GM12878 (cell line): ENCODE data around the gene DPH6. TPM values are rescaled to one million over a fixed set of nuclear protein-coding genes. Genes with fewer than 3 reads are reported as not detected.

Experiments
- ATAC-seq: fragments of 200-7000 bp; cut with Tn5 transposase; 3 replicates; pipeline ENCODE4 v1.9.1; 2020; ENCODE audit warnings: mild to moderate bottlenecking, moderate library complexity
- BruUV-seq: library from RNA; stranded (reverse); fragments of 400-500 nt; replicated peaks from 2 replicates; lab custom pipeline; 2021; lab: Mats Ljungman, UMichigan
- CTCF ChIA-PET: fragments of 300-600 bp; sonication (Branson Sonifier 250); formaldehyde crosslinking; extraction: SDS; loops from one replicate; lab custom pipeline; 2021; ENCODE audit warnings: inconsistent platforms; lab: Yijun Ruan, JAX
- POLR2A ChIA-PET: fragments of 350-600 bp; formaldehyde crosslinking; extraction: SDS; loops from one replicate; lab custom pipeline; 2021; ENCODE audit warnings: inconsistent platforms; lab: Charles Lee
- RAD21 ChIA-PET: fragments of 300-600 bp; sonication (Branson Sonifier 250); formaldehyde crosslinking; loops from one replicate; lab custom pipeline; 2023; ENCODE audit warnings: antibody characterized with exemption; ENCODE audit not compliant: unreplicated experiment; lab: Charles Lee
- SMC1A ChIA-PET: fragments of 300-600 bp; sonication (Branson Sonifier 250); formaldehyde crosslinking; loops from one replicate; lab custom pipeline; 2023; ENCODE audit not compliant: unreplicated experiment, uncharacterized antibody; lab: Charles Lee
- DNase-seq: peaks from one replicate; pipeline ENCODE4 v3.0.0-alpha.2; 2011; ENCODE audit warnings: low read depth, low spot score
- FAIRE-seq: peaks from 3 replicates; lab custom pipeline; 2011; peaks lifted over from hg19 to GRCh38; lab: Jason Lieb, UNC
- H2AFZ ChIP-seq: 2 replicates; pipeline ENCODE4 v1.6.0; 2011; ENCODE audit warnings: low read depth, low read length, control low read depth; ENCODE audit not compliant: control insufficient read depth
- H3K27ac ChIP-seq: 2 replicates; pipeline ENCODE4 v1.5.1; 2011; ENCODE audit warnings: control low read depth; ENCODE audit not compliant: control insufficient read depth, insufficient read depth
- H3K27me3 ChIP-seq, 2 experiments: replicated peaks in 1 of 2; 2 replicates each; pipeline versions ENCODE4 v1.6.0 to v1.6.1; 2011; ENCODE audit warnings: low read length in 1 of 2; ENCODE audit not compliant: control insufficient read depth in 2 of 2, insufficient read depth in 2 of 2
- H3K36me3 ChIP-seq, 2 experiments: 2 replicates each; pipeline ENCODE4 v1.5.1; 2011; ENCODE audit warnings: low read length in 1 of 2; ENCODE audit not compliant: control insufficient read depth in 2 of 2, insufficient read depth in 2 of 2
- H3K4me1 ChIP-seq: 2 replicates; pipeline ENCODE4 v1.6.1; 2011; ENCODE audit warnings: mild to moderate bottlenecking, low read length, moderate library complexity, mixed read lengths; ENCODE audit not compliant: control insufficient read depth, insufficient read depth
- H3K4me2 ChIP-seq: 2 replicates; pipeline ENCODE4 v1.6.0; 2011; ENCODE audit warnings: control low read depth; ENCODE audit not compliant: control insufficient read depth, insufficient read depth
- H3K4me3 ChIP-seq: fragments of 200-600 bp; sonication (generic); 2 replicates; pipeline ENCODE4 v1.5.1; 2016
- H3K79me2 ChIP-seq: 2 replicates; pipeline ENCODE4 v1.6.0; 2011; ENCODE audit warnings: low read length; ENCODE audit not compliant: control insufficient read depth, insufficient read depth
- H3K9ac ChIP-seq: 2 replicates; pipeline ENCODE4 v1.8.0; 2011; ENCODE audit warnings: low read length, control low read depth, mixed read lengths; ENCODE audit not compliant: control insufficient read depth, insufficient read depth
- H3K9me3 ChIP-seq: replicated peaks from 3 replicates; pipeline ENCODE4 v1.5.1; 2011; ENCODE audit warnings: mild to moderate bottlenecking, low read length; ENCODE audit not compliant: control insufficient read depth, insufficient read depth
- H4K20me1 ChIP-seq: 2 replicates; pipeline ENCODE4 v1.6.0; 2011; ENCODE audit not compliant: control insufficient read depth, insufficient read depth
- CBFB ChIP-seq: IDR thresholded peaks from 2 replicates; pipeline ENCODE4 v1.6.1; 2016; ENCODE audit warnings: antibody characterized with exemption, low read depth
- CHD1 ChIP-seq: IDR thresholded peaks from 2 replicates; pipeline ENCODE4 v1.6.1; 2012; ENCODE audit warnings: low read depth, low read length, improper control_type of control experiment
- EED ChIP-seq: sonication (generic); IDR thresholded peaks from 2 replicates; pipeline ENCODE4 v1.6.1; 2016; ENCODE audit warnings: antibody characterized with exemption, low read depth
- HDAC2 ChIP-seq: fragments of 200-600 bp; sonication (generic); IDR thresholded peaks from 2 replicates; pipeline ENCODE4 v1.6.1; 2017
- NFIC ChIP-seq: IDR thresholded peaks from 2 replicates; pipeline ENCODE4 v1.6.1; 2012; ENCODE audit warnings: low read depth, mild to moderate bottlenecking, inconsistent platforms, low read length, moderate library complexity
- PML ChIP-seq: IDR thresholded peaks from 2 replicates; pipeline ENCODE4 v1.6.1; 2012; ENCODE audit warnings: low read length, inconsistent platforms
- SMC3 ChIP-seq: IDR thresholded peaks from 2 replicates; pipeline ENCODE4 v1.6.1; 2011; ENCODE audit warnings: low read length, improper control_type of control experiment, borderline replicate concordance
- ZBED1 ChIP-seq: IDR thresholded peaks from 2 replicates; pipeline ENCODE4 v1.6.1; 2016; ENCODE audit warnings: borderline replicate concordance
- ZNF24 ChIP-seq: fragments of 450-650 bp; IDR thresholded peaks from 2 replicates; pipeline ENCODE4 v1.6.1; 2017; ENCODE audit warnings: antibody characterized with exemption, mild to moderate bottlenecking
- ZZZ3 ChIP-seq: IDR thresholded peaks from 2 replicates; pipeline ENCODE4 v1.6.1; 2011; ENCODE audit warnings: low read depth; ENCODE audit not compliant: control insufficient read depth, insufficient read length
- in situ Hi-C: fragments of 300-500 bp; cut with MboI; formaldehyde crosslinking; loops from 9 replicates; pipeline ENCODE4 v1.14.3; 2018; ENCODE audit warnings: mixed read lengths
- intact Hi-C: fragments of 100-400 bp; cut with micrococcal nuclease; formaldehyde crosslinking; loops from one replicate; pipeline ENCODE4 v1.14.2; 2022; ENCODE audit not compliant: unreplicated experiment
- polyA plus RNA-seq, 11 experiments: library from polyadenylated mRNA; depleted of rRNA in 4 of 11; unstranded in 6 of 11; stranded (reverse) in 5 of 11; fragments of >200 nt; fragmentation: Nextera tagmentation in 4 of 11; fragmentation: Illumina TruSeq in 1 of 11; extraction: Ambion mirVana in 4 of 11; extraction: Trizol in 1 of 11; gene quantifications; 1 replicate in 1 of 11; 2 replicates in 10 of 11; pipeline versions ENCODE4 v1.2.1 to v1.2.3, GENCODE V29; 2011 to 2016; ENCODE audit warnings: inconsistent platforms in 2 of 11, missing spikeins in 2 of 11, low read depth in 1 of 11
- total RNA-seq, 4 experiments: library from RNA; depleted of rRNA in 3 of 4; stranded (reverse); fragments of >200 nt in 3 of 4; fragmentation: Illumina TruSeq in 1 of 4; extraction: Trizol in 1 of 4; gene quantifications; 2 replicates each; pipeline versions ENCODE4 v1.2.1 to v1.2.3, GENCODE V29; 2013 to 2021
- TF ChIP-seq, protein P1 (sequence below): IDR thresholded peaks from 2 replicates; pipeline ENCODE4 v1.6.1; 2012; ENCODE audit warnings: mild to moderate bottlenecking, low read depth, low read length
- TF ChIP-seq, protein P2 (sequence below): fragments of 450-650 bp; IDR thresholded peaks from 2 replicates; pipeline ENCODE4 v1.6.1; 2014; ENCODE audit warnings: mild to moderate bottlenecking

The DPH6 gene
- total and polyA plus RNA-seq, 10 of the 15 experiments (the other 5 are each of a cell fraction or from before 2014, with no cell fraction given): 9.0 to 68.5 (median 17.1) TPM

DNA sequence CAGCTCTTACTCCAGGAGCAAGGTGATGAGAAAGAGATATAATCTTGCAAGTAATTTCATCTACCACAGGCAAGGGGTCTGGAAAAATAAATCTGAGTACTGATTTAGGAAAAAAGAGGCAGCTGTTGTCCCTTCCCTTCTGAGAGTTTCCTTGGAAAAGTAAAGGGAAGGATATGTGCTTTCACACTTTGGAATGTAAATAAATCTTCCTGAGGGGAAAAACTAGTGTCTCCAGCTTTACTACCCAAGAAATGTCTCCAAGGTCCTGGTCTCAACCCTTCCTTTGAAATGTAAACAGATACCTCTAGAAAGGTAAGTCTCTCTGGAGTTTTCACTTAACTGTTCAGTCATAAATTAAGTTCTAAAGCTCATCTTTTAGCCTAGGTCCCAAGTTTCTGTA lies 102.6 kb downstream of the DPH6 start:
- intact Hi-C loops: no loop called here
- no peak for ATAC-seq

More for the DNA sequence above, 102.6 kb downstream of the DPH6 start:
- DNase-seq (no peak), FAIRE-seq (no peak)
- H3K4me1 ChIP-seq: no peaks in the 10 kb centered on the region
- no peak overlapping the region for H3K4me3 ChIP-seq
- no TSS peak for BruUV-seq
- no peak overlapping the region for H3K9ac ChIP-seq
- H4K20me1 ChIP-seq: no peaks in the 10 kb centered on the region
- POLR2A ChIA-PET: no interaction called here
- CTCF ChIA-PET: interaction anchor here (0.7 to 7.1 kb wide), 27 partner anchors 8 to 1023 kb away, joined by 3 to 199 read pairs (median 9); partner anchors contain the start of gene AQR
- H3K9me3 ChIP-seq: no peaks in the 10 kb centered on the region; the same call in 2 of the 3 replicates
- no peaks in the 10 kb centered on the region for H3K79me2 ChIP-seq
- TF ChIP-seq PML (no peak), CHD1 (no peak), NFIC (no peak), HDAC2 (no peak), EED (no peak), ZZZ3 (no peak), CBFB (no peak), ZNF24 (no peak), ZBED1 (no peak), SMC3 (no peak)
- TF ChIP-seq, protein P1, sequence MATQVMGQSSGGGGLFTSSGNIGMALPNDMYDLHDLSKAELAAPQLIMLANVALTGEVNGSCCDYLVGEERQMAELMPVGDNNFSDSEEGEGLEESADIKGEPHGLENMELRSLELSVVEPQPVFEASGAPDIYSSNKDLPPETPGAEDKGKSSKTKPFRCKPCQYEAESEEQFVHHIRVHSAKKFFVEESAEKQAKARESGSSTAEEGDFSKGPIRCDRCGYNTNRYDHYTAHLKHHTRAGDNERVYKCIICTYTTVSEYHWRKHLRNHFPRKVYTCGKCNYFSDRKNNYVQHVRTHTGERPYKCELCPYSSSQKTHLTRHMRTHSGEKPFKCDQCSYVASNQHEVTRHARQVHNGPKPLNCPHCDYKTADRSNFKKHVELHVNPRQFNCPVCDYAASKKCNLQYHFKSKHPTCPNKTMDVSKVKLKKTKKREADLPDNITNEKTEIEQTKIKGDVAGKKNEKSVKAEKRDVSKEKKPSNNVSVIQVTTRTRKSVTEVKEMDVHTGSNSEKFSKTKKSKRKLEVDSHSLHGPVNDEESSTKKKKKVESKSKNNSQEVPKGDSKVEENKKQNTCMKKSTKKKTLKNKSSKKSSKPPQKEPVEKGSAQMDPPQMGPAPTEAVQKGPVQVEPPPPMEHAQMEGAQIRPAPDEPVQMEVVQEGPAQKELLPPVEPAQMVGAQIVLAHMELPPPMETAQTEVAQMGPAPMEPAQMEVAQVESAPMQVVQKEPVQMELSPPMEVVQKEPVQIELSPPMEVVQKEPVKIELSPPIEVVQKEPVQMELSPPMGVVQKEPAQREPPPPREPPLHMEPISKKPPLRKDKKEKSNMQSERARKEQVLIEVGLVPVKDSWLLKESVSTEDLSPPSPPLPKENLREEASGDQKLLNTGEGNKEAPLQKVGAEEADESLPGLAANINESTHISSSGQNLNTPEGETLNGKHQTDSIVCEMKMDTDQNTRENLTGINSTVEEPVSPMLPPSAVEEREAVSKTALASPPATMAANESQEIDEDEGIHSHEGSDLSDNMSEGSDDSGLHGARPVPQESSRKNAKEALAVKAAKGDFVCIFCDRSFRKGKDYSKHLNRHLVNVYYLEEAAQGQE: no peak
- TF ChIP-seq, protein P2, sequence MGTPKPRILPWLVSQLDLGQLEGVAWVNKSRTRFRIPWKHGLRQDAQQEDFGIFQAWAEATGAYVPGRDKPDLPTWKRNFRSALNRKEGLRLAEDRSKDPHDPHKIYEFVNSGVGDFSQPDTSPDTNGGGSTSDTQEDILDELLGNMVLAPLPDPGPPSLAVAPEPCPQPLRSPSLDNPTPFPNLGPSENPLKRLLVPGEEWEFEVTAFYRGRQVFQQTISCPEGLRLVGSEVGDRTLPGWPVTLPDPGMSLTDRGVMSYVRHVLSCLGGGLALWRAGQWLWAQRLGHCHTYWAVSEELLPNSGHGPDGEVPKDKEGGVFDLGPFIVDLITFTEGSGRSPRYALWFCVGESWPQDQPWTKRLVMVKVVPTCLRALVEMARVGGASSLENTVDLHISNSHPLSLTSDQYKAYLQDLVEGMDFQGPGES: no peak
- TF ChIP-seq, all 136 proteins: peak for 0
- in situ Hi-C loops: no loop called here
- H3K4me2 ChIP-seq: no peak overlapping the region
- SMC1A ChIA-PET: interaction anchor here (0.7 to 6.5 kb wide), 11 partner anchors 9 to 365 kb away, joined by 3 to 108 read pairs (median 7); no protein-coding TSS in a partner anchor
- no peaks in the 10 kb centered on the region for H3K36me3 ChIP-seq
- H3K27me3 ChIP-seq: no peaks in the 10 kb centered on the region
- H2AFZ ChIP-seq: no peak overlapping the region
- no peak overlapping the region for H3K27ac ChIP-seq
- RAD21 ChIA-PET: interaction anchor here (2.3 to 5.8 kb wide), 3 partner anchors 148 to 364 kb away, joined by 10 to 100 read pairs (median 55); no protein-coding TSS in a partner anchor
